NCI-H526 (cell line): ENCODE measurements around the gene SPTAN1.
"Not testable (repeated sequence)": the region's sequence is repeated elsewhere in the genome, so short reads cannot be mapped to it uniquely, and the experiment has no call there.

Experiments
- DNase-seq, 2 experiments: peaks; one replicate each; lab custom pipeline; 2025; lab: John Stamatoyannopoulos, UW

The SPTAN1 gene

GRCh38 chr9:128552153-128552743 is at the start of gene SPTAN1:
SPTAN1 (plus strand) TSS chr9:128552587; CDS start chr9:128566741, 14,154 bp downstream.
- DNase-seq = peak; percentile 57 to 86

GRCh38 chr9:128503415-128503825 is 49.0 kb upstream of the SPTAN1 start:
- not testable (repeated sequence) for DNase-seq

- no peak for DNase-seq
Observed at GRCh38 chr9:128503870-128504269, 48.5 kb upstream of the SPTAN1 start.

DNA sequence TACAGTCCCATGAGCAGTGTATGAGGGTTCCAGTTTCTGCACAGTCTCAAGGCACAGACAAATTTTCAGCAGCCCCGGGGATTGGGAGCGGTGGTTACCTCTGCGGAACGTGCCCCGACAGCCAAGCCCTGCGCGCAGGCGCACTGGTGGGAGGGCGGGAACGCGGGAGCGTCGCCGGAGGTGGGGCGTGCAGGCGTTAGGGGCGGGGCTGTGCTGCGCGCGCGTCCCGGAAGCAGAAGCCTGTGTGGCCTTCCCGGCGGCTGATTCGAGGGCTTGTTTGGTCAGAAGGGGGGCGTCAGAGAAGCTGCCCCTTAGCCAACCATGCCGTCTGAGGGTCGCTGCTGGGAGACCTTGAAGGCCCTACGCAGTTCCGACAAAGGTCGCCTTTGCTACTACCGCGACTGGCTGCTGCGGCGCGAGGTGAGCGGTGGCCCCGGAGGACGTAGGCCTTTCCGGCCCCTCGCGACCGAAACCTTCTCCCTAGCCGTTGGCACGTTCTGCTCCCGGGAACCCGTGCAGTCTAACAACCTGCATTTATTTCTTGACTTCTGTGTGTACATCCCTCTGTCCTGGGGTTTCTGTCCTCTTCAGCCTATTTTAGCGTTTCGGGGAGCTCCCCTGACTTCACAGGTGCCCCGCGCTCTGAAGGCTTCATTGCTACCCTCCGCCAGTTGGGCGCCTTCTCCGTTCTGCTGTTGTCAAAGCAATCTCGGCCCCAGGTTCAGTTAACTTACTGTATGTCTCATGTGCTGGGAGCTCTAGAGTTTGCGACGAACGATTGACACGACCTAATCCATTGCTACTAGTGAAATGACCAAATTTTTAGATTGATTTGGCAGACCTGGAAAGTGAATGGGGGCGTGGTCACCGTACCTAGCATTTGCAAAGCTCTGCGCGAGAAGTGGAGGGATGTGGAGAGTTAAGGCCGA is 47.6 kb upstream of the SPTAN1 start, which contains the start of gene GLE1:
TSS of gene GLE1 (plus strand) at position 235 of the 929 bp plus-strand sequence. CDS start at position 322, 87 bp downstream.
- DNase-seq = peak; percentile 70 to 92

DNA sequence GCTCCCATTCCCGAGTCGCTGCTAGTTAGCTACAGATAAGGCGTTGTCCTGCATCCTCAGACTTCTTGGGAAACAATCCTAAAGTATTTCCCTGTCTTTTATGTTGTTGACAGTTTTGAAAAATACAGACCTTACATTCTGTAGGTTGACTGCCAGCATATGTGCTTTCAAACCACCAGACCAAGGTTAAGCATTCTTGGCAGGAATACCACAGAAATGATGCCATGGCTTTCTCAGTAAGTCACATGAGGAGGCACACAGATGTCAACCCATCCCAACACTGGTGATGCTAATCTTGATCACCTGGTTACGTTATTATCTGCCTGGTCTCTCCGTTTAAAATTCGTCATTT is 47.0 kb upstream of the SPTAN1 start:
- no peak for DNase-seq

- DNase-seq = not testable (repeated sequence)
Observed at GRCh38 chr9:128505906-128506305, 46.5 kb upstream of the SPTAN1 start.

- DNase-seq = no peak
Observed at GRCh38 chr9:128512820-128513219, 39.6 kb upstream of the SPTAN1 start.

DNA sequence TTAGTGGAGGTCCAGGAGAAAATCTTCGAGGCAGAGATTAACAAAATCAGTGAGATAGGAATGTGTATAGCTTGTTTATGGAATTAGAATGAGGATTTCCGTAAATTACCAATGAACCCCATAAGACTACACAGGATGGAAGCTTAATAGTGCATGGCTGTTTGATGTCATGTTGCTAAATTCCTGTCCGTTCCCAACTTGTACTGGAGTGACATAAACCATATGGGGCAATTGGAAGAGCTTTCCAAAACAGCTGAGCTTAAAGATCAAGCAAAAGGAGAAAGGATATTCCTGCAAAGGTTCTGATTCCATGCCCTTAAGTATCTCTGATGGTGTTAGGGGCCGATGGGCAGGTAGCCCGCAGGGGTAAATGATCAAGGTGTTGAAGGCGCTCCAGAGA is 30.4 kb upstream of the SPTAN1 start:
- no peak for DNase-seq

- DNase-seq = no peak
Observed at GRCh38 chr9:128523199-128523925, 29.0 kb upstream of the SPTAN1 start.

DNA sequence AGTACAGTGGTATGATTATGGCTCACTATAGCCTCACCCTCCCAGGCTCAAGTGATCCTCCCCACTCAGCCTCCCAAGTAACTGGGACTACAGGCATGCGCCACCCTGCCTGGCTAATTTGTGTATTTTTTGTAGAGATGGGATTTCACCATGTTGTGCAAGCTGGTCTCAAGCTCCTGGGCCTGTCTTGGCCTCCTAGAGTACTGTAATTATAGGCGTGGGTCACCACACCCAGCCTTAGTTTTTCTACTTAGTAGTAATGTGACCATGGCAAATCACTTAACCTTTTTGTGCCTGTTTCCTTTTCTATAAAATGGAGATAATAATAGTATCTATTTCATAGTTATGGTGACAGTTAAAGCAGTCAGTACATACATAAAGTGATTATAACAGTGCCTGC is 25.7 kb upstream of the SPTAN1 start:
- no peak for DNase-seq

DNA sequence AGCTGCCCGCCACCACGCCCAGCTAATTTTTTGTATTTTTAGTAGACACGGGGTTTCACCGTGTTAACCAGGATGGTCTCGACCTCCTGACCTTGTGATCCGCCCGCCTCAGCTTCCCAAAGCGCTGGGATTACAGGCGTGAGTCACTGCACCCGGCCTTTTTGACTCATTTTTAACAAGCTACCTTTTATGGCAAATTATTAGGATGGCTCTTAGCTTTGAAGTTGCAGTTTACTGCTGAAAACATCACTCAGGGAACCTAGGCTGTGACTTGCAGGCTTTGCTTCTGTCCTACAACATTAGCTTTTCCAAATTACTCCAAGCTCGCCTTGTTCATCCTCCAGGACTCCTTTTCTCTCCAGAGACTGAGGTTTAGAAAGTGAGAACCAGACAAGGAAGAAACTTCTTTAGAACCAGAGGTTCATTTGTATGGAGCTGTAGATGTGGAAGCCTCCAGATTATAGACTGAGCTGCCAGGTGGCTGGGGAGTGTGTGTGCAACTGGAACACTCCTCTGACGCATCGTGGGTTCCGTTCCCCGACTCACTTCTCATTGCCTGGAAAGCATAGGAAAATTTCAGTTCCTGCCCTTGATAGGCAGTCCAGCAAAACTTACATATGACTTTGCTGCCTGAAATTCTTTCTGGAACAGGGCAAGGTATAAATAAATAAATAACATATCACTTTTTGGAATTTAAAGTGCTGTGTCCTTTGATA is 23.8 kb upstream of the SPTAN1 start:
- no peak for DNase-seq

DNA sequence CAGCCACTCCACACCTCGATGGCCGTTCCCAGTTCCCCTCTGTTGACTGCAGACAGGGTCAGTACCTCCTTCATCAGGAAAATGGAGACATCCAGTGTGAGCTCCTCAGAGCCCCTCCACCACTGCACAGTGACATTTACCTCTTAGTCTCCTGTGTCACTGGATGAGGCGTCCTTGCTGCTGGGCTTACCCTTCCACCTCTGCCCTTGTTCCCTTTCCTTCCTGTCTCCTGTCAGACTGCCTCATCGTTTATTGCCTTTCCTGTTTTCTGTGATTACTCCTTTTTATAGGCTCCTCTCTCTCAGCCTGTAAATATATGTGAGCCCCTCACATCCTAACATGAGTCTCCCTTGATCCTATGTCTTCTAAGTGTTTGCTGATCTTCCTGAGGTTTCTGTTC is 23.2 kb upstream of the SPTAN1 start:
- DNase-seq = no peak

DNA sequence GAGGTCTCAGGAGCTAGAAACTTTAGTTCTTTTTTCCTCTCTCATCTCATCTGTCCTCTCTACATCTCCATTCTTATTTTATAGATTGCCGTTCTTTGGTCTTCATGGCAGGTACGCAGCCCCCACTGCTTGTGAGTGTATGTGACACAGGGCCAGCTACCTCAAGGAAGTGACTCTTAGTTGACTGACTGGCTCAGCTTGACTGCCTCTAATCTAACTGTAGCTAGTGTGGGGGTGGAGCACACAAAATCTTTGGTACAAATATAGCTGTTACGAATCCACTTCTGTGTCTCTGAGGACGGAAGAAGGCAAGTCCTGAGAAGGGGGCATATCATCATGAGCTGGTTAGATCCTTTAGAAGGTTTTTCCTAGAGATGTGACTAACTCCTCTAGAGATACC is 19.8 kb upstream of the SPTAN1 start:
- no peak for DNase-seq

DNA sequence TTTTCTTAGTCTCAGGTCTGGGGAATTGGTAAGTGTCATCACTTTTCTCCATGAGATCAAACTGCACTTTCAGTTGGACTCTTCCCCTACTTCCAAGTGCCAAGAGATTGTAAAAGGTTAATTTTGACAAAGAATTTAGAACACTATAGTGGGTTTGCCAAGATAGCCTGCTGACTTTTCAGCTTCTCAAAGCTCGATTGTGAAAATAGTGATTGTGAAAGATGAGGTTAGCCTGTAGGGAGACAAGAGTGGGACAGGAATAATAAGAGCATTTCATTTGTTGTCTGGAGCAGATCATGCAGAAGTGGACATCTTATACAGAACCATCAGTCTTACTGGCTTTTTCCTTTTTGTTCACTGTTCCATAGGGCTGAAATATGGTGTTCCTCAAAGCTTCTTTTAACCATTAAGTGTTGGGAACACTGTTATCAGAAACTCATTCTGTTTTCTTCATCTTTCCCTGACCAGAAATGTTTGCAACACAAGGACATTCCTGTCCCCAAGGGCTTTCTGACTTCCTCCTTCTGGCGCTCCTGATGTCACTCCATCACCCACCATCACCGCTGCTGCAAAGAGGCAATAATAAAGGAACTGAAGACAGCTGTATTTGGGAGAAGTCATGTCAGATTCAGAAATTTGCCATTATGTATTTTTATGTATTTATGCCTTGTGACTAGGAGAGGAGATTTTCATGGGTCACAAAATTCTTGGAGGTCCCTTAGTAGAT is 11.6 kb upstream of the SPTAN1 start:
- no peak for DNase-seq

- DNase-seq = no peak
Observed at GRCh38 chr9:128546504-128546903, 5.9 kb upstream of the SPTAN1 start.

- no peak for DNase-seq
Observed at GRCh38 chr9:128548876-128549275, 3.5 kb upstream of the SPTAN1 start.

GRCh38 chr9:128550226-128550625 is 2.2 kb upstream of the SPTAN1 start:
- DNase-seq = no peak

DNA sequence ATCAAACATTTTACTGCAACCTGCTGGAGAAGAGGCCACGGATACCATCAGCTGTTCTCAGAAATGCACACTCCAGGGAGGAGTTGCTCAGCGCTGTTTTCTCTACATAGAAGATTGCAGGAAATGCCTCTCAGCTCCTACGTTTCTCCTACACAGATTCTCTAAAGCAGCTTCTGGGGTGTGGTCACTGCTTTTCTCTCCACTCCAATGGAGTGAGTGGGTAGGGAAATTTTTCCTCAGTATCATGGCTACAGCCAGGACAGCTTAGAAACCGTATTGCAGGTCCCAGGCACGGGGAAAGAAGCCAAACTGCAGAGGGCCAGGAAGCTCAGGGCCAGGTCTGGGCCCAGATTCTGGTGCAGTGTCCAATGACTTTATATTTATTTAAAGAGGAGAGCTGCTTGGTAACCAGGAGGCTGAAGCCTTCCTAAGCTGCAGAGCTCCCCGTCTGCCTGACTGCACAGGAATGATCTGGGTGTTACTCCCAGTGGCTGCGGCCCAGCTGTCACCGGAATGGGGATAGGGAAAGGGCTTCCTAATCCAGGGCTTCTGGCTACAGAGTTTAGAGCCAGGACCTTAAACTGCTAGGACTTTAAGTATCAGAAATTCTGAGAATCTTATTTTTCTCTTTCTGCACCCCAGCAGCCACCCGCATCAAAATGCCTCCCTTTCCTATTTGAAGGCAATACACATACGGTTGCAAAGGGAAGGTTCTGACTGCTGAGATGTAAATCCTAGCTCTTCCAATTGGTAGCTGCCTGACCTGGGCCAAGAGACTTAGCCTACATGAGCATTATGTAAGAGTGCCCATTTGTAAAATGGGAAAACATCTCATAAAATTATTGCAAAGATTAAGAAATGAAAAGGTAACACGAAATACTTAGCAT is 1.4 kb upstream of the SPTAN1 start:
- DNase-seq = peak; percentile 6 to 19

DNA sequence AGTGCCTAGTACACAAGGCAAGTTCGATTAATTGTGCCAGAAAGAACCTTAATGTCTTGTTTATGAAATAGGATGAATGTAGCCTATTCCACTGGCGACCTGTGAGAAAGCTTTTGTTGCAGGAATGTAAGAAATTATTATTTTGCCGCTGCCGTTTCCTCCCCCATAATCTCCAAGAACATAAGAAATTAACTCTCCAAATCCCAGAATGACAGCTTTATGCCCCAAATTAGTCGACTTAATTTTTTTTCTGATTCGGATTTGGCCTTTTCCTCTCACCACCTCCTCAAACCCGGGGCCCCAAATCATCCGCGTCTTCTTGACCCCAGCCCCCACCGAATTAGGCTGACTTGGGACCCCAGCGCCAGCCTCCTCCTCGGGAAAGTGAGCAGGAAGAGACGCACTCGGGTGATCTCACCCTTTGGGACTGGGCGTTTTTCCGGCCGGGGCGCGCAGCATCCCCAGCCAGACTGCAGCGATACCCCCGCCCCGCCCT is 682 bp upstream of the SPTAN1 start:
- DNase-seq = no peak
